ENCODE data around the gene PCBP3. TPM values are rescaled to one million over a fixed set of nuclear protein-coding genes. Genes with fewer than 3 reads are reported as not detected.

PCBP3 gene
- total RNA-seq, 1 experiment from 2014 or later: not detected

- in situ Hi-C loops (cut with HindIII; ENCODE audit: low pct_unique_long_range_greater_than_20kb, low sequenced_read_pairs): no loop called here
- Histone ChIP-seq H3K4me1 (ENCODE audit: control insufficient read depth, insufficient read depth, low read length) (no peaks in the 10 kb centered on the region), H3K36me3 (ENCODE audit: control insufficient read depth, insufficient read depth, low read length) (no peaks in the 10 kb centered on the region), H3K4me3 (ENCODE audit: low read depth in 2 of 2, low read length in 2 of 2) (no peak overlapping the region), H3K27me3 (ENCODE audit: control insufficient read depth, insufficient read depth, low read length) (peaks cover 4% of the 10 kb centered on the region), H3K27ac (ENCODE audit: low read length) (no peak overlapping the region), H3K9me3 (ENCODE audit: control insufficient read depth, insufficient read depth, low read depth, low read length) (no peaks in the 10 kb centered on the region)
- DNase-seq (ENCODE audit: low read depth, low spot score): no peak
- POLR2A ChIA-PET: no interaction called here
- no TSS peak for BruUV-seq (replicated peaks)
- CTCF ChIA-PET: no interaction called here
- TF ChIP-seq TCF7L2 (IDR thresholded peaks at IDR 0.05; ENCODE audit: low read depth, low read length) (no peak), POLR2AphosphoS5 (IDR thresholded peaks at IDR 0.05; ENCODE audit: low read depth, low read length) (no peak), REST (IDR thresholded peaks at IDR 0.05; ENCODE audit: insufficient read depth in 1 of 2, low read depth in 2 of 2, low read length in 1 of 2) (no peak), SIN3A (IDR thresholded peaks at IDR 0.05; ENCODE audit: borderline replicate concordance, insufficient read depth, low read depth, low read length) (no peak), CTCF (IDR thresholded peaks at IDR 0.05) (no peak)
- intact Hi-C loops (cut with micrococcal nuclease; ENCODE audit: unreplicated experiment): no loop called here
- no peak for ATAC-seq
Measured at GRCh38 chr21:45852886-45853400, 209.4 kb downstream of the PCBP3 start.

GRCh38 chr21:45853703-45854342, 210.3 kb downstream of the PCBP3 start:
- BruUV-seq (replicated peaks): no TSS peak
- POLR2A ChIA-PET: no interaction called here
- intact Hi-C loops (cut with micrococcal nuclease; ENCODE audit: unreplicated experiment) (no loop called here), in situ Hi-C loops (cut with HindIII; ENCODE audit: low pct_unique_long_range_greater_than_20kb, low sequenced_read_pairs) (no loop called here)
- no peaks in the 10 kb centered on the region for H3K9me3 ChIP-seq (ENCODE audit: control insufficient read depth, insufficient read depth, low read depth, low read length)
- no peak for TF ChIP-seq SIN3A (IDR thresholded peaks at IDR 0.05; ENCODE audit: borderline replicate concordance, insufficient read depth, low read depth, low read length)
- no peak for TF ChIP-seq REST (IDR thresholded peaks at IDR 0.05; ENCODE audit: insufficient read depth in 1 of 2, low read depth in 2 of 2, low read length in 1 of 2)
- TF ChIP-seq CTCF (IDR thresholded peaks at IDR 0.05): no peak
- no peak for TF ChIP-seq TCF7L2 (IDR thresholded peaks at IDR 0.05; ENCODE audit: low read depth, low read length)
- TF ChIP-seq POLR2AphosphoS5 (IDR thresholded peaks at IDR 0.05; ENCODE audit: low read depth, low read length): no peak
- no peak overlapping the region for H3K4me3 ChIP-seq (ENCODE audit: low read depth in 2 of 2, low read length in 2 of 2)
- DNase-seq (ENCODE audit: low read depth, low spot score) (no peak), ATAC-seq (no peak)
- no peak overlapping the region for H3K27ac ChIP-seq (ENCODE audit: low read length)
- no peaks in the 10 kb centered on the region for H3K4me1 ChIP-seq (ENCODE audit: control insufficient read depth, insufficient read depth, low read length)
- peaks cover 4% of the 10 kb centered on the region for H3K27me3 ChIP-seq (ENCODE audit: control insufficient read depth, insufficient read depth, low read length)
- CTCF ChIA-PET: no interaction called here
- no peaks in the 10 kb centered on the region for H3K36me3 ChIP-seq (ENCODE audit: control insufficient read depth, insufficient read depth, low read length)

All from Panc1 (cell line).